ENCODE measurements around the gene MEIS3. TPM values are rescaled to one million over a fixed set of nuclear protein-coding genes. Genes with fewer than 3 reads are reported as not detected.

MEIS3 gene
- total and polyA plus RNA-seq, 4 donors, result 3.8 to 10.2 (median 7.9) TPM

- H3K4me3 ChIP-seq, result no peak overlapping the region
- H3K9me3 ChIP-seq (ENCODE audit: control insufficient read depth in 4 of 4, insufficient read depth in 3 of 4, low read length in 3 of 4), result peaks cover 0 to 3% (median 0%) of the 10 kb centered on the region in 4 donors
- peaks cover 16 to 74% (median 35%) of the 10 kb centered on the region in 4 donors for H3K36me3 ChIP-seq (ENCODE audit: control insufficient read depth in 4 of 4, insufficient read depth in 4 of 4, low read length in 4 of 4)
- H3K9ac ChIP-seq (ENCODE audit: insufficient read depth in 1 of 2, low read length in 2 of 2), result no peak overlapping the region
- no peak for TF ChIP-seq CTCF (IDR thresholded peaks at IDR 0.05; ENCODE audit: control extremely low read depth, extremely low read depth)
- no peak for DNase-seq
- no peak for ATAC-seq (ENCODE audit: insufficient read depth, low FRiP score)
- H3K27ac ChIP-seq (ENCODE audit: low read depth in 1 of 2, low read length in 1 of 2), result no peak overlapping the region
- no peaks in the 10 kb centered on the region for H3K4me1 ChIP-seq (ENCODE audit: control insufficient read depth in 5 of 5, insufficient read depth in 5 of 5, low read length in 5 of 5)
- H3K27me3 ChIP-seq (ENCODE audit: control insufficient read depth in 3 of 3, insufficient read depth in 3 of 3, low read length in 2 of 3), result no peaks in the 10 kb centered on the region
- 96% methylated on average over 30 of the region's 30 CpGs for WGBS, 2 donors
These were observed 44.2 kb downstream of the MEIS3 start for GRCh38 chr19:47374876-47375693.

GRCh38 chr19:47373246-47374240 is 45.8 kb downstream of the MEIS3 start:
- no peak for DNase-seq
- WGBS, 2 donors, result 93 to 94% methylated on average over 33 of the region's 33 CpGs
- H3K27ac ChIP-seq (ENCODE audit: low read depth in 1 of 2, low read length in 1 of 2), result no peak overlapping the region
- no peaks in the 10 kb centered on the region for H3K9me3 ChIP-seq (ENCODE audit: control insufficient read depth in 4 of 4, insufficient read depth in 3 of 4, low read length in 3 of 4)
- H3K27me3 ChIP-seq (ENCODE audit: control insufficient read depth in 3 of 3, insufficient read depth in 3 of 3, low read length in 2 of 3), result no peaks in the 10 kb centered on the region
- H3K4me3 ChIP-seq, result no peak overlapping the region
- H3K9ac ChIP-seq (ENCODE audit: insufficient read depth in 1 of 2, low read length in 2 of 2), result no peak overlapping the region
- TF ChIP-seq CTCF (IDR thresholded peaks at IDR 0.05; ENCODE audit: control extremely low read depth, extremely low read depth), result no peak
- peaks cover 16 to 75% (median 32%) of the 10 kb centered on the region in 4 donors for H3K36me3 ChIP-seq (ENCODE audit: control insufficient read depth in 4 of 4, insufficient read depth in 4 of 4, low read length in 4 of 4)
- H3K4me1 ChIP-seq (ENCODE audit: control insufficient read depth in 5 of 5, insufficient read depth in 5 of 5, low read length in 5 of 5), result no peaks in the 10 kb centered on the region
- no peak for ATAC-seq (ENCODE audit: insufficient read depth, low FRiP score)

GRCh38 chr19:47372603-47373002 is 46.7 kb downstream of the MEIS3 start:
- no peak for ATAC-seq (ENCODE audit: insufficient read depth, low FRiP score)
- Histone ChIP-seq H3K4me1 (ENCODE audit: control insufficient read depth in 5 of 5, insufficient read depth in 5 of 5, low read length in 5 of 5) (no peaks in the 10 kb centered on the region), H3K9me3 (ENCODE audit: control insufficient read depth in 4 of 4, insufficient read depth in 3 of 4, low read length in 3 of 4) (no peaks in the 10 kb centered on the region), H3K27me3 (ENCODE audit: control insufficient read depth in 3 of 3, insufficient read depth in 3 of 3, low read length in 2 of 3) (no peaks in the 10 kb centered on the region), H3K4me3 (no peak overlapping the region), H3K27ac (ENCODE audit: low read depth in 1 of 2, low read length in 1 of 2) (no peak overlapping the region), H3K36me3 (ENCODE audit: control insufficient read depth in 4 of 4, insufficient read depth in 4 of 4, low read length in 4 of 4) (peaks cover 14 to 66% (median 32%) of the 10 kb centered on the region in 4 donors), H3K9ac (ENCODE audit: insufficient read depth in 1 of 2, low read length in 2 of 2) (no peak overlapping the region)
- WGBS, 2 donors, result 97 to 98% methylated on average over 19 to 22 of the region's 22 CpGs
- DNase-seq, result no peak
- no peak for TF ChIP-seq CTCF (IDR thresholded peaks at IDR 0.05; ENCODE audit: control extremely low read depth, extremely low read depth)
